Adrenal gland (tissue), 12 donors: ENCODE measurements around the gene CD101. TPM values are rescaled to one million over a fixed set of nuclear protein-coding genes. Genes with fewer than 3 reads are reported as not detected.
A peak's percentile ranks its signal among the peaks of the same experiment; 100 is the strongest.

Experiments
- DNase-seq, 7 donors: peaks; one replicate each; pipeline ENCODE4 v3.0.0-alpha.2; 2019 to 2020
- H3K27ac ChIP-seq, 5 donors: fragments of 200-600 bp; sonication (generic) in 4 of 5; 1 replicate in 3 of 5; 2 replicates in 2 of 5; pipeline versions ENCODE4 v1.5.1 to v1.8.0; 2016 to 2020; ENCODE audit warnings: mild to moderate bottlenecking in 1 of 5
- H3K27me3 ChIP-seq: fragments of 200-600 bp; 2 replicates; pipeline ENCODE4 v1.8.0; 2021
- H3K36me3 ChIP-seq, 2 donors: fragments of 200-600 bp; replicated peaks in 1 of 2; 1 replicate in 1 of 2; 2 replicates in 1 of 2; pipeline versions ENCODE4 v1.5.1 to v1.8.0; 2018 to 2022
- H3K4me1 ChIP-seq, 2 donors: fragments of 200-600 bp; replicated peaks in 1 of 2; 1 replicate in 1 of 2; 2 replicates in 1 of 2; pipeline versions ENCODE4 v1.5.1 to v1.8.0; 2018 to 2021
- H3K4me3 ChIP-seq, 4 donors: fragments of 200-600 bp; sonication (generic) in 3 of 4; one replicate each; pipeline ENCODE4 v1.5.1; 2016 to 2018
- H3K9me3 ChIP-seq, 3 donors: fragments of 200-600 bp; sonication (generic) in 1 of 3; replicated peaks in 1 of 3; 1 replicate in 2 of 3; 2 replicates in 1 of 3; pipeline versions ENCODE4 v1.5.1 to v1.8.0; 2016 to 2021
- CTCF ChIP-seq, 6 experiments: fragments of 450-650 bp in 4 of 6; fragments of 200-600 bp in 2 of 6; sonication (generic) in 1 of 6; IDR thresholded peaks; 1 replicate in 5 of 6; 2 replicates in 1 of 6; pipeline versions ENCODE4 v1.5.1 to v1.8.0; 2016 to 2021; ENCODE audit warnings: antibody characterized with exemption in 6 of 6, mild to moderate bottlenecking in 2 of 6, moderate library complexity in 1 of 6
- POLR2A ChIP-seq, 2 donors: fragments of 450-650 bp; IDR thresholded peaks; one replicate each; pipeline ENCODE4 v1.6.1; 2017; ENCODE audit warnings: antibody characterized with exemption in 2 of 2, mild to moderate bottlenecking in 2 of 2, moderate library complexity in 1 of 2
- WGBS, 4 donors: extraction: QIAGEN DNeasy Blood & Tissue Kit in 2 of 4; methylation state at CpG; one replicate each; pipeline versions ENCODE4 v1.1.5 to v1.1.7; 2013 to 2017; 5-methylcytosine and 5-hydroxymethylcytosine counted together
- intact Hi-C, 2 donors: fragments of 100-400 bp; cut with DNase I; formaldehyde crosslinking; loops; one replicate each; pipeline versions ENCODE4 v1.14.1 to v1.15.0; 2022 to 2023
- polyA plus RNA-seq, 3 donors: library from polyadenylated mRNA; stranded (reverse); fragments of 200-250 nt in 2 of 3; fragments of 350-450 nt in 1 of 3; fragmentation: Illumina TruSeq in 1 of 3; extraction: RNeasy Lipid Tissue Mini Kit (QIAGEN cat#74804) in 1 of 3; gene quantifications; one replicate each; pipeline ENCODE4 v1.2.3, GENCODE V29; 2013 to 2014
- total RNA-seq, 9 donors: library from RNA; depleted of rRNA in 4 of 9; stranded (reverse); fragments of >200 nt in 4 of 9; fragments of 120-200 nt in 1 of 9; fragmentation: NEBNext Ultra II Directional in 1 of 9; extraction: Animal tissue kit (Norgen Biotek cat#: 25700) in 1 of 9; gene quantifications; one replicate each; pipeline versions ENCODE4 v1.1.0 to v1.2.4, GENCODE V29; 2013 to 2023
- donor health status: healthy with polysubstance abuse.
- donor health status: Bipolar disorder and iron deficiency.
- donor health status: DM: yes; HTN: yes; CAD: no.
- donor health status: DM: no; HTN: no; CAD: no.
- donor health status: DM: no; HTN: no; CAD: no.
- donor health status: DM: yes; HTN: yes; CAD: no.

The CD101 gene
- total and polyA plus RNA-seq, 12 donors: 0.47 to 7.5 (median 1.8) TPM

- DNase-seq: no peak
- Histone ChIP-seq H3K36me3 (peaks cover 0 to 3% of the 10 kb centered on the region in 2 donors), H3K9me3 (no peaks in the 10 kb centered on the region), H3K27me3 (no peaks in the 10 kb centered on the region), H3K27ac (no peak overlapping the region), H3K4me3 (no peak overlapping the region), H3K4me1 (no peaks in the 10 kb centered on the region)
- TF ChIP-seq POLR2A (IDR thresholded peaks at IDR 0.05) (no peak), CTCF (IDR thresholded peaks at IDR 0.05) (no peak)
- 88 to 94% (median 90%) methylated on average over 2 of the region's 2 CpGs for WGBS, 4 donors
- intact Hi-C loops: no loop called here
These were observed 68.6 kb downstream of the CD101 start for GRCh38 chr1:117070124-117070523.

- Histone ChIP-seq H3K27ac (no peak overlapping the region), H3K4me3 (no peak overlapping the region), H3K36me3 (peaks cover 0 to 31% of the 10 kb centered on the region in 2 donors), H3K27me3 (no peaks in the 10 kb centered on the region), H3K9me3 (no peaks in the 10 kb centered on the region), H3K4me1 (no peaks in the 10 kb centered on the region)
- no peak for DNase-seq
- 95 to 97% (median 96%) methylated on average over 5 of the region's 5 CpGs for WGBS, 4 donors
- TF ChIP-seq CTCF (IDR thresholded peaks at IDR 0.05): no peak
- no peak for TF ChIP-seq POLR2A (IDR thresholded peaks at IDR 0.05)
- intact Hi-C loops: no loop called here
These were observed 75.1 kb downstream of the CD101 start for GRCh38 chr1:117076648-117077047.

- DNase-seq: no peak
- no peak overlapping the region for H3K4me3 ChIP-seq
- no peak overlapping the region for H3K27ac ChIP-seq
- peaks cover 0 to 36% of the 10 kb centered on the region in 2 donors for H3K36me3 ChIP-seq
- WGBS, 4 donors: 43 to 78% (median 63%) methylated on average over 3 of the region's 3 CpGs
- H3K4me1 ChIP-seq: no peaks in the 10 kb centered on the region
- no peak for TF ChIP-seq POLR2A (IDR thresholded peaks at IDR 0.05)
- no peak for TF ChIP-seq CTCF (IDR thresholded peaks at IDR 0.05)
- H3K27me3 ChIP-seq: no peaks in the 10 kb centered on the region
- no peaks in the 10 kb centered on the region for H3K9me3 ChIP-seq
- intact Hi-C loops: no loop called here
These were observed 75.7 kb downstream of the CD101 start for GRCh38 chr1:117077267-117077666.

GRCh38 chr1:117079737-117080136 is 78.2 kb downstream of the CD101 start:
- Histone ChIP-seq H3K9me3 (no peaks in the 10 kb centered on the region), H3K4me3 (no peak overlapping the region), H3K36me3 (peaks cover 0 to 36% of the 10 kb centered on the region in 2 donors), H3K4me1 (no peaks in the 10 kb centered on the region), H3K27me3 (no peaks in the 10 kb centered on the region), H3K27ac (no peak overlapping the region)
- 90 to 97% (median 93%) methylated on average over 6 of the region's 6 CpGs for WGBS, 4 donors
- peak in 1 of 7 donors; percentile 9 for DNase-seq
- TF ChIP-seq POLR2A (IDR thresholded peaks at IDR 0.05): no peak
- no peak for TF ChIP-seq CTCF (IDR thresholded peaks at IDR 0.05)
- intact Hi-C loops: no loop called here
